ENCODE measurements around the gene RANBP3.
"Not testable (repeated sequence)": the region's sequence is repeated elsewhere in the genome, so short reads cannot be mapped to it uniquely, and the experiment has no call there.

Gene RANBP3

GRCh38 chr19:5977785-5978605, at the start of gene RANBP3:
Gene RANBP3, minus strand, starts transcription at chr19:5978140. Its CDS starts 58 bp downstream, at chr19:5978082.
- DNase-seq, result peak; percentile 97

- no peak for DNase-seq
These were observed 48.7 kb upstream of the RANBP3 start for GRCh38 chr19:6026390-6027227.

- DNase-seq, result not testable (repeated sequence)
These were observed 46.8 kb upstream of the RANBP3 start for GRCh38 chr19:6024756-6025155.

GRCh38 chr19:6023936-6024335, 46.0 kb upstream of the RANBP3 start:
- no peak for DNase-seq

GRCh38 chr19:6023085-6023682, 45.2 kb upstream of the RANBP3 start:
- no peak for DNase-seq

- no peak for DNase-seq
These were observed 44.7 kb upstream of the RANBP3 start for GRCh38 chr19:6022570-6023064.

GRCh38 chr19:6021878-6022569, 44.1 kb upstream of the RANBP3 start:
- DNase-seq, result peak; percentile 17

GRCh38 chr19:6020972-6021805, 43.2 kb upstream of the RANBP3 start:
- DNase-seq, result no peak

- DNase-seq, result no peak
These were observed 42.4 kb upstream of the RANBP3 start for GRCh38 chr19:6020166-6020882.

- DNase-seq, result no peak
These were observed 40.8 kb upstream of the RANBP3 start for GRCh38 chr19:6018786-6019185.

- no peak for DNase-seq
These were observed 39.6 kb upstream of the RANBP3 start for GRCh38 chr19:6017576-6017975.

GRCh38 chr19:6015841-6016545, 38.1 kb upstream of the RANBP3 start:
- DNase-seq, result no peak

GRCh38 chr19:6014551-6015135, 36.7 kb upstream of the RANBP3 start:
- DNase-seq, result no peak

- DNase-seq, result no peak
These were observed 34.7 kb upstream of the RANBP3 start for GRCh38 chr19:6012426-6013170.

GRCh38 chr19:6011794-6012193, 33.9 kb upstream of the RANBP3 start:
- DNase-seq, result no peak

GRCh38 chr19:6011206-6011605, 33.3 kb upstream of the RANBP3 start:
- no peak for DNase-seq

GRCh38 chr19:6010107-6010506, 32.2 kb upstream of the RANBP3 start:
- no peak for DNase-seq

GRCh38 chr19:6007866-6008265, 29.9 kb upstream of the RANBP3 start:
- DNase-seq, result no peak

- no peak for DNase-seq
These were observed 29.0 kb upstream of the RANBP3 start for GRCh38 chr19:6006896-6007295.

Data from DMS79 treated with DMSO at 0.1 percent for 48 hours (cell line).